OCI-LY3 (cell line): ENCODE measurements around the gene ARL17B.
"Not testable (repeated sequence)": the region's sequence is repeated elsewhere in the genome, so short reads cannot be mapped to it uniquely, and the experiment has no call there.

Source experiments
- H2AFZ ChIP-seq: fragments of 200-600, 300-600 bp; shearing (Covaris generic); 2 replicates; pipeline ENCODE4 v1.6.0; 2014; ENCODE audit warnings: antibody characterized with exemption, low read depth, low read length
- H3K27ac ChIP-seq: fragments of 200-600, 300-600 bp; sonication (generic); 2 replicates; pipeline ENCODE4 v1.5.1; 2014; ENCODE audit warnings: mild to moderate bottlenecking, low read length, moderate library complexity, mixed read lengths
- H3K27me3 ChIP-seq: fragments of 200-600, 300-600 bp; sonication (generic); 2 replicates; pipeline ENCODE4 v1.6.1; 2014; ENCODE audit warnings: low read depth, low read length, mixed read lengths
- H3K36me3 ChIP-seq: fragments of 200-600, 300-600 bp; sonication (generic); replicated peaks from 2 replicates; pipeline ENCODE3; 2014; ENCODE audit warnings: low read depth, low read length, mixed read lengths
- H3K4me1 ChIP-seq: fragments of 300-600, 200-600 bp; sonication (generic); 2 replicates; pipeline ENCODE4 v1.6.1; 2014; ENCODE audit warnings: low read length, mixed read lengths
- H3K4me2 ChIP-seq: fragments of 200-600, 300-600 bp; sonication (generic); 2 replicates; pipeline ENCODE4 v1.6.1; 2014; ENCODE audit warnings: low read length, mixed read lengths
- H3K4me3 ChIP-seq: fragments of 300-600, 200-600 bp; sonication (generic); 2 replicates; pipeline ENCODE4 v1.5.1; 2014; ENCODE audit warnings: antibody characterized with exemption, mild to moderate bottlenecking, low read length, moderate library complexity
- H3K79me2 ChIP-seq: fragments of 300-600, 200-600 bp; shearing (Covaris generic); 2 replicates; pipeline ENCODE4 v1.6.1; 2014; ENCODE audit warnings: mild to moderate bottlenecking, low read length, mixed read lengths
- H3K9ac ChIP-seq: fragments of 300-600, 200-600 bp; shearing (Covaris generic); 2 replicates; pipeline ENCODE4 v1.6.0; 2014; ENCODE audit warnings: mild to moderate bottlenecking, low read length, moderate library complexity
- H3K9me3 ChIP-seq: fragments of 200-600, 300-600 bp; shearing (Covaris generic); 2 replicates; pipeline ENCODE4 v1.6.1; 2014; ENCODE audit warnings: low read length, mixed read lengths; ENCODE audit not compliant: insufficient read depth
- H4K20me1 ChIP-seq: fragments of 200-600, 300-600 bp; sonication (generic); 2 replicates; pipeline ENCODE4 v1.6.1; 2016; ENCODE audit warnings: low read length, mixed read lengths; ENCODE audit not compliant: insufficient read depth
- CTCF ChIP-seq: fragments of 200-600, 300-600 bp; sonication (generic); IDR thresholded peaks from 2 replicates; pipeline ENCODE4 v1.5.1; 2014; ENCODE audit warnings: antibody characterized with exemption, low read length, low read depth
- EZH2phosphoT487 ChIP-seq: fragments of 200-600 bp; shearing (Covaris generic); IDR thresholded peaks from 2 replicates; pipeline ENCODE4 v1.6.1; 2018; ENCODE audit warnings: antibody characterized with exemption, mixed run types, low read depth

ARL17B gene

GRCh38 chr17:46276728-46277479 is 84.7 kb downstream of the ARL17B start:
- H2AFZ ChIP-seq, H4K20me1 ChIP-seq, H3K9ac ChIP-seq, H3K36me3 ChIP-seq, H3K27me3 ChIP-seq, H3K9me3 ChIP-seq, H3K79me2 ChIP-seq, H3K4me1 ChIP-seq, H3K27ac ChIP-seq, H3K4me2 ChIP-seq, H3K4me3 ChIP-seq: not testable (repeated sequence)

- no peak overlapping the region for H3K27ac ChIP-seq
- H3K4me3 ChIP-seq: no peak overlapping the region
- H4K20me1 ChIP-seq: no peaks in the 10 kb centered on the region
- no peaks in the 10 kb centered on the region for H3K79me2 ChIP-seq
- no peak for TF ChIP-seq CTCF
- H3K27me3 ChIP-seq: no peaks in the 10 kb centered on the region
- no peak overlapping the region for H3K4me2 ChIP-seq
- no peak overlapping the region for H3K9ac ChIP-seq
- H3K36me3 ChIP-seq: no peaks in the 10 kb centered on the region
- no peaks in the 10 kb centered on the region for H3K9me3 ChIP-seq
- H3K4me1 ChIP-seq: peaks cover 6% of the 10 kb centered on the region; the same call in 1 of the 2 replicates
- no peak overlapping the region for H2AFZ ChIP-seq
Measured at GRCh38 chr17:46274238-46274637, 87.3 kb downstream of the ARL17B start.

GRCh38 chr17:46273541-46274236 is 87.9 kb downstream of the ARL17B start:
- TF ChIP-seq CTCF: no peak
- no peak for TF ChIP-seq EZH2phosphoT487
- no peak overlapping the region for H3K27ac ChIP-seq
- no peaks in the 10 kb centered on the region for H3K36me3 ChIP-seq
- H3K4me2 ChIP-seq: no peak overlapping the region
- no peaks in the 10 kb centered on the region for H3K9me3 ChIP-seq
- no peaks in the 10 kb centered on the region for H4K20me1 ChIP-seq
- H3K4me3 ChIP-seq: no peak overlapping the region
- no peaks in the 10 kb centered on the region for H3K79me2 ChIP-seq
- H3K27me3 ChIP-seq: no peaks in the 10 kb centered on the region
- no peak overlapping the region for H3K9ac ChIP-seq
- no peak overlapping the region for H2AFZ ChIP-seq
- peaks cover 6% of the 10 kb centered on the region; the same call in 1 of the 2 replicates for H3K4me1 ChIP-seq

GRCh38 chr17:46270032-46270431 is 91.5 kb downstream of the ARL17B start:
- Histone ChIP-seq H3K9me3 (no peaks in the 10 kb centered on the region), H3K27me3 (no peaks in the 10 kb centered on the region), H3K36me3 (no peaks in the 10 kb centered on the region), H3K27ac (no peak overlapping the region), H3K79me2 (no peaks in the 10 kb centered on the region), H3K4me2 (no peak overlapping the region), H2AFZ (no peak overlapping the region), H3K4me3 (no peak overlapping the region), H3K9ac (no peak overlapping the region), H3K4me1 (peaks cover 12% of the 10 kb centered on the region), H4K20me1 (no peaks in the 10 kb centered on the region)
- TF ChIP-seq CTCF (no peak), EZH2phosphoT487 (no peak)
